Esophagus muscularis mucosa (tissue), 4 donors: ENCODE measurements around the gene PIGBOS1. TPM values are rescaled to one million over a fixed set of nuclear protein-coding genes. Genes with fewer than 3 reads are reported as not detected.
"Not testable (repeated sequence)": the region's sequence is repeated elsewhere in the genome, so short reads cannot be mapped to it uniquely, and the experiment has no call there.

ENCODE experiments used
- DNase-seq: peaks from one replicate; pipeline ENCODE4 v3.0.0-alpha.2; 2017; ENCODE audit errors: extremely low spot score
- H3K27ac ChIP-seq, 4 donors: fragments of 200-600 bp; sonication (generic); replicated peaks in 1 of 4; 1 replicate in 3 of 4; 2 replicates in 1 of 4; pipeline ENCODE4 v1.5.1; 2016 to 2019; ENCODE audit warnings: mild to moderate bottlenecking in 1 of 4
- H3K27me3 ChIP-seq, 4 donors: fragments of 200-600 bp; sonication (generic); one replicate each; pipeline versions ENCODE4 v1.5.1 to v1.6.0; 2016 to 2019
- H3K36me3 ChIP-seq, 4 donors: fragments of 200-600 bp; sonication (generic); one replicate each; pipeline ENCODE4 v1.5.1; 2016 to 2019
- H3K4me1 ChIP-seq, 4 donors: fragments of 200-600 bp; sonication (generic); one replicate each; pipeline ENCODE4 v1.5.1; 2016 to 2019
- H3K4me3 ChIP-seq, 4 donors: fragments of 200-600 bp; sonication (generic); 1 replicate in 2 of 4; 2 replicates in 2 of 4; pipeline ENCODE4 v1.5.1; 2016 to 2019; ENCODE audit warnings: mild to moderate bottlenecking in 4 of 4, moderate library complexity in 1 of 4
- H3K9me3 ChIP-seq, 4 donors: fragments of 200-600 bp; sonication (generic); 1 replicate in 3 of 4; 2 replicates in 1 of 4; pipeline ENCODE4 v1.5.1; 2016 to 2019
- EP300 ChIP-seq: sonication (generic); formaldehyde crosslinking; IDR thresholded peaks from one replicate; pipeline ENCODE4 v1.6.1; 2017; ENCODE audit warnings: antibody characterized with exemption
- POLR2A ChIP-seq: fragments of 450-650 bp; IDR thresholded peaks from one replicate; pipeline ENCODE4 v1.6.1; 2017; ENCODE audit warnings: antibody characterized with exemption, moderate library complexity, mild to moderate bottlenecking, low read depth
- POLR2AphosphoS5 ChIP-seq, 2 donors: sonication (generic); formaldehyde crosslinking; IDR thresholded peaks; one replicate each; pipeline ENCODE4 v1.6.1; 2017; ENCODE audit warnings: antibody characterized with exemption in 2 of 2
- WGBS: methylation state at CpG from one replicate; pipeline ENCODE4 v1.1.5; 2018; 5-methylcytosine and 5-hydroxymethylcytosine counted together
- intact Hi-C: fragments of 100-400 bp; cut with DNase I; formaldehyde crosslinking; loops from one replicate; pipeline ENCODE4 v1.15.1; 2023
- total RNA-seq, 4 donors: library from RNA; depleted of rRNA; stranded (reverse); fragments of >200 nt; gene quantifications; one replicate each; pipeline versions ENCODE4 v1.1.0 to v1.2.1, GENCODE V29; 2016
- TF ChIP-seq, protein P1 (sequence below), 3 experiments: fragments of 200-600 bp in 2 of 3; fragments of 450-650 bp in 1 of 3; sonication (generic) in 2 of 3; IDR thresholded peaks; one replicate each; pipeline ENCODE4 v1.5.1; 2017 to 2019; ENCODE audit warnings: antibody characterized with exemption in 3 of 3, mild to moderate bottlenecking in 2 of 3, moderate library complexity in 1 of 3

The PIGBOS1 gene
- total RNA-seq, 4 donors from 2014 or later: 10.6 to 21.6 (median 14.4) TPM

DNA sequence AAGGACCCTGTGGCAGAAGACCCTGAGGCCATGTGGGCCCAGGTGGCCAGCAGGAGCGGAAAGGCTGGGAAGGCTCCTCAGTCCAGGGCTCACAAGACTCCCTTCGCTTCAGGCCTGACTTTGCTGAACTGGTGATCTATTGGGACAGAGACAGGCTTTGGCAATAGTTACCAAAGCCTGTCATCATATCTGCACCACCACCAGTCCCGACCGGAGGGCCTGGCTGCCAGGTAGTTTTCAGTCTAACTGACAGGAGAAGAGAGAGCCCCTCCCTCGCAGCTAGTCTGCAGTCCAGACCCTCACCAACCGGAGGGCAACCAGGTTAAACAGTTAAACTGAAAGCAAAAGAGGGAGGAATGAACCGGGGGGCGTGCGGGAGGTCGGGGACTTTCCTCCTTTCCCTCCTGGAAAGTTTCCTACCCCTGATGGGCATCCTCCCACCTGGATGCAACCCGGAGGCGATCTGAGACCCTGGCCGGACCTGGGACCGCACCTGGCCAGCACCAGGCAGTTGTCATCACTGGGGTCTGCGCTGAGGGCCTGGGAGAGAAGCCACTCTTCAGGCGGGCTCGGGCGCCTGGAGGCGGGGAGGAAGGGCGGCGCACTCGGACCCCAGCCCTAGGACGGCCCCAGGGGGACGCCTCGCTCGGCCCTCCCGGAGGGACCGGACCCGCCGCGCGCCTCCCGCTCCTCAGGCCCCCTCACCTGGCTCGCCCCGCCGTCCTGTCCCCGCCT, 29.7 kb downstream of the PIGBOS1 start:
- DNase-seq: no peak
- intact Hi-C loops: no loop called here
- H3K27ac ChIP-seq: peak overlapping the region; percentile 88 to 98 (median 90)
- H3K4me1 ChIP-seq: peaks cover 8 to 38% (median 27%) of the 10 kb centered on the region in 4 donors
- peak in 1 of 2 donors; percentile 21 for TF ChIP-seq POLR2AphosphoS5 (IDR thresholded peaks at IDR 0.05)
- TF ChIP-seq, protein P1, sequence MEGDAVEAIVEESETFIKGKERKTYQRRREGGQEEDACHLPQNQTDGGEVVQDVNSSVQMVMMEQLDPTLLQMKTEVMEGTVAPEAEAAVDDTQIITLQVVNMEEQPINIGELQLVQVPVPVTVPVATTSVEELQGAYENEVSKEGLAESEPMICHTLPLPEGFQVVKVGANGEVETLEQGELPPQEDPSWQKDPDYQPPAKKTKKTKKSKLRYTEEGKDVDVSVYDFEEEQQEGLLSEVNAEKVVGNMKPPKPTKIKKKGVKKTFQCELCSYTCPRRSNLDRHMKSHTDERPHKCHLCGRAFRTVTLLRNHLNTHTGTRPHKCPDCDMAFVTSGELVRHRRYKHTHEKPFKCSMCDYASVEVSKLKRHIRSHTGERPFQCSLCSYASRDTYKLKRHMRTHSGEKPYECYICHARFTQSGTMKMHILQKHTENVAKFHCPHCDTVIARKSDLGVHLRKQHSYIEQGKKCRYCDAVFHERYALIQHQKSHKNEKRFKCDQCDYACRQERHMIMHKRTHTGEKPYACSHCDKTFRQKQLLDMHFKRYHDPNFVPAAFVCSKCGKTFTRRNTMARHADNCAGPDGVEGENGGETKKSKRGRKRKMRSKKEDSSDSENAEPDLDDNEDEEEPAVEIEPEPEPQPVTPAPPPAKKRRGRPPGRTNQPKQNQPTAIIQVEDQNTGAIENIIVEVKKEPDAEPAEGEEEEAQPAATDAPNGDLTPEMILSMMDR (IDR thresholded peaks at IDR 0.05): no peak
- no peaks in the 10 kb centered on the region for H3K27me3 ChIP-seq
- no peaks in the 10 kb centered on the region for H3K9me3 ChIP-seq
- H3K36me3 ChIP-seq: peaks cover 0 to 3% (median 0%) of the 10 kb centered on the region in 4 donors
- H3K4me3 ChIP-seq: peak overlapping the region; percentile 72 to 98 (median 83)
- 9% methylated on average over 12 of the region's 37 CpGs for WGBS

DNA sequence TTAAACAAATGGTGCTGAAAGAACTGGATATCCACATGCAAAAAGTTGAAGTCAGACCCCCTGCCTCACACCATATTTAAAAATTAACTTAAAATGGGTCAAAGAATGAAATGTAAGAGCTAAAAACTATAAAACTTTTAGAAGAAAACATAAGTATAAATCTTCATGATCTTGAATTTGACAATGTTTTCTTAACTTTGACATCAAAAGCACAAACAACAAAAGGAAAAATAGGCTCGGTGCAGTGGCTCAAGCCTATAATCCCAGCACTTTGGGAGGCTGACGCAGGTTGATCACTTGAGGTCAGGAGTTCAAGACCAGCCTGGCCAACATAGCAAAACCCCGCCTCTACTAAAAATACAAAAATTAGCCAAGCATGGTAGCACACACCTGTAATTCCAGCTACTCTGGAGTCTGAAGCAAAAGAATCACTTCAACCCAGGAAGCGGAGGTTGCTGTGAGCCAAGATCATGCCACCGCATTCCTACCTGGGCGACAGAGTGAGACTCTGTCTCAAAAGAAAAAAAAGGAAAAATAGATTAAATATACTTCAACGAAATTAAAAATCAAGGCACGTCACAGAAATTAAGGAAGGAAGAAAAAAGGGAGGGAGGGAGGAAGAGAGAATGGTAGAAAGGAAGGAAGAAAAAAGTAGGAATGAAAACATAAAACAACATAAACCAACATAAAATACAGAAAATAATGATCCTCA, 30.8 kb downstream of the PIGBOS1 start:
- H3K36me3 ChIP-seq: peaks cover 0 to 3% (median 0%) of the 10 kb centered on the region in 4 donors
- peak; percentile 26 for DNase-seq
- no peaks in the 10 kb centered on the region for H3K9me3 ChIP-seq
- H3K27me3 ChIP-seq: no peaks in the 10 kb centered on the region
- 87% methylated on average over 8 of the region's 8 CpGs for WGBS
- H3K4me3 ChIP-seq: peak overlapping the region; percentile 72 to 98 (median 83)
- no peak for TF ChIP-seq POLR2A
- TF ChIP-seq POLR2AphosphoS5 (IDR thresholded peaks at IDR 0.05): no peak
- TF ChIP-seq EP300: no peak
- TF ChIP-seq, protein P1 (IDR thresholded peaks at IDR 0.05): no peak
- H3K27ac ChIP-seq: peak overlapping the region in 3 of 4 donors; percentile 88 to 98 (median 89)
- intact Hi-C loops: no loop called here
- peaks cover 8 to 43% (median 29%) of the 10 kb centered on the region in 4 donors for H3K4me1 ChIP-seq

DNA sequence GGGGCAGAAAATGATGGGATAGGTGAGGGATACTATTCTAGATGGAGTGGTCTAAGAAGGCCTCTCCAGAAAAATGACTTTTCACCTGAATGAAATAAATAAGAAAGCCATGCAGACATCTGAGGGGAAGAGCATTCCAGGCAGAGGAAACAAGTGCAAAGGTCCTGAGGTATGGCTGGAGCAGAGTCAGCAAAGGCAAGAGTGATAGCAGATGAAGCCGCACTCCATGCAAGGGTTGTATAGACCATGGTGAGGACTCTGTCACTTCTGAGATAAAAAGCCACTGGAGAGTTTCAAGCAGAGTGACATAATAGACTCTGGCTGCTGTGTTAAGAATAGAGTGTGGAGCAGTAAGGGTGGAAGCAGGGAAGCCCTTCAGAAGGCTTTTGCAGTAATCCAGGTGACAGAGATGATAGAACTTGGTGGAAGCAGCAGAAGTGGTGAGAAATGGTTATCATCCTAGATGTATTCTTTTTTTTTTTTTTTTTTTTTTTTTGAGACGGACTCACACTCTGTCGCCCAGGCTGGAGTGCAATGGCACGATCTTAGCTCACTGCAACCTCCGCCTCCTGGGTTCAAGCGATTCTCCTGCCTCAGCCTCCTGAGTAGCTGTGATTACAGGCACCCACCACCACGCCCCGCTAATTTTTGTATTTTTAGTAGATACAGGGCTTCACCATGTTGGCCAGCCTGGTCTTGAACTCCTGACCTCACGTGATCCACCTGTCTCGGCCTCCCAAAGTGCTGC, 32.3 kb downstream of the PIGBOS1 start:
- H3K27me3 ChIP-seq, H3K27ac ChIP-seq, H3K4me3 ChIP-seq, H3K9me3 ChIP-seq, H3K36me3 ChIP-seq, intact Hi-C loops: not testable (repeated sequence)
- H3K4me1 ChIP-seq: peaks cover 14 to 57% (median 44%) of the 10 kb centered on the region in 4 donors
- WGBS: 98% methylated on average over 10 of the region's 10 CpGs
- DNase-seq: peak; percentile 34

DNA sequence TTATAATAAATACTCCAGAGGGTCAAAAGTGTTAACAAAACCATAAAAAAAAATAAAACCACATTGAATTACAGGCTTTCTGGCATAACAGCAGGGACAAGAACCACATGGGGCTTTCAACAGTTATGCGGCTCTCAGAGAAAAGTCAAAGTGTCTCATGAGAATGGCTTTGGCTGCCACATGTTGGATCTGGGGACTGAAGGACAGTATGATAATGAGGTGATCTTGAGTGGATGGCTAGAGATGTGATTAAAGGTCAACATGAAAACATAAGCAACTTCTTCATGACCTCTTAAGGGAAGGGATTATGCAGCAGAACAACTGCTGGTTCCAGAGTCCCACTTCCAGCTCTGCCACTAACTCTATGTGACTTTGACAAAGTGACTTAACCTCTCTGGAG, 34.5 kb downstream of the PIGBOS1 start:
- H3K9me3 ChIP-seq: no peaks in the 10 kb centered on the region
- peaks cover 9 to 61% (median 41%) of the 10 kb centered on the region in 4 donors for H3K4me1 ChIP-seq
- H3K27ac ChIP-seq: no peak overlapping the region
- 86% methylated on average over 1 of the region's 1 CpG for WGBS
- H3K36me3 ChIP-seq: peaks cover 0 to 3% (median 0%) of the 10 kb centered on the region in 4 donors
- no peak overlapping the region for H3K4me3 ChIP-seq
- H3K27me3 ChIP-seq: no peaks in the 10 kb centered on the region
- DNase-seq: no peak
- no peak for TF ChIP-seq POLR2A
- TF ChIP-seq POLR2AphosphoS5 (IDR thresholded peaks at IDR 0.05): no peak
- TF ChIP-seq, protein P1 (IDR thresholded peaks at IDR 0.05): no peak
- TF ChIP-seq EP300: no peak
- intact Hi-C loops: no loop called here
